EH (cell line): ENCODE results near the gene LZTFL1.

ENCODE experiments used
- DNase-seq: peaks from one replicate; pipeline ENCODE4 v3.0.0-alpha.2; 2015; ENCODE audit warnings: low read depth

The LZTFL1 gene

GRCh38 chr3:45807681-45808540, 34.0 kb downstream of the LZTFL1 start:
- no peak for DNase-seq

GRCh38 chr3:45807133-45807532, 34.8 kb downstream of the LZTFL1 start:
- no peak for DNase-seq

- no peak for DNase-seq
Observed at GRCh38 chr3:45806072-45806471, 35.8 kb downstream of the LZTFL1 start.

- DNase-seq: no peak
Observed at GRCh38 chr3:45803252-45803935, 38.5 kb downstream of the LZTFL1 start.

GRCh38 chr3:45802146-45802545, 39.8 kb downstream of the LZTFL1 start:
- DNase-seq: no peak

GRCh38 chr3:45800611-45801010, 41.3 kb downstream of the LZTFL1 start:
- DNase-seq: no peak

- no peak for DNase-seq
Observed at GRCh38 chr3:45799586-45799985, 42.3 kb downstream of the LZTFL1 start.

GRCh38 chr3:45798034-45798433, 43.9 kb downstream of the LZTFL1 start:
- no peak for DNase-seq

GRCh38 chr3:45796902-45797637, 44.8 kb downstream of the LZTFL1 start:
- DNase-seq: no peak

- DNase-seq: no peak
Observed at GRCh38 chr3:45795882-45796765, 45.8 kb downstream of the LZTFL1 start, which contains the start of gene SLC6A20. TSS of gene SLC6A20 (minus strand) at chr3:45796536. CDS start at chr3:45796419, 117 bp downstream.

GRCh38 chr3:45795509-45795881, 46.4 kb downstream of the LZTFL1 start:
- no peak for DNase-seq

GRCh38 chr3:45794660-45795059, 47.3 kb downstream of the LZTFL1 start:
- DNase-seq: no peak

GRCh38 chr3:45794177-45794560, 47.8 kb downstream of the LZTFL1 start:
- DNase-seq: no peak

GRCh38 chr3:45793482-45794176, 48.3 kb downstream of the LZTFL1 start:
- no peak for DNase-seq

GRCh38 chr3:45792516-45793172, 49.3 kb downstream of the LZTFL1 start:
- no peak for DNase-seq

- DNase-seq: no peak
Observed at GRCh38 chr3:45792036-45792435, 49.9 kb downstream of the LZTFL1 start.

- DNase-seq: no peak
Observed at GRCh38 chr3:45790596-45790995, 51.3 kb downstream of the LZTFL1 start.

GRCh38 chr3:45789235-45789812, 52.6 kb downstream of the LZTFL1 start:
- DNase-seq: no peak

- DNase-seq: no peak
Observed at GRCh38 chr3:45787551-45787950, 54.4 kb downstream of the LZTFL1 start.
